Activated CD4-positive, CD25-positive, alpha-beta regulatory T cell treated with anti-CD3 and anti-CD28 coated beads, Interleukin-2, amount 50 U/mL, for 16 hours (primary cell): ENCODE data around the gene EPB41L3.

Experiments
- DNase-seq: peaks from one replicate; pipeline ENCODE4 v3.0.0-alpha.2; 2020; ENCODE audit warnings: low read depth, low spot score

EPB41L3 gene

DNA sequence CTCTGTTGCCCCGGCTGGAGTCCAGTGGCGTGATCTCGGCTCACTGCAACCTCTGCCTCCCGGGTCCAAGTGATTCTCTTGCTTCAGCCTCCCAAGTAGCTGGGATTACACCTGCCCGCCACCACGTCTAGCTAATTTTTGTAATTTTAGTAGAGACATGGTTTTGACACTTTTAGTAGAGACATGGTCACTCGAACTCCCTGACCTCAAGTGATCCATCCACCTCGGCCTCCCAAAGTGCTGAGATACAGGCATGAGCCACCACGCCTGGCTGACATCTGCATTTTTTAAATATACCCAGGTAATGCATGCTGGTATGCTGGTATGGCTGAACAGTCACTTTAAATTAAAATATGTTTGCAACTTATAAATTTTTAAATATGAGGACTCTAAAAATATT, 91.9 kb downstream of the EPB41L3 start:
- no peak for DNase-seq

GRCh38 chr18:5451150-5451549, 92.6 kb downstream of the EPB41L3 start:
- DNase-seq: no peak

- no peak for DNase-seq
Observed at GRCh38 chr18:5449858-5450509, 93.8 kb downstream of the EPB41L3 start.

DNA sequence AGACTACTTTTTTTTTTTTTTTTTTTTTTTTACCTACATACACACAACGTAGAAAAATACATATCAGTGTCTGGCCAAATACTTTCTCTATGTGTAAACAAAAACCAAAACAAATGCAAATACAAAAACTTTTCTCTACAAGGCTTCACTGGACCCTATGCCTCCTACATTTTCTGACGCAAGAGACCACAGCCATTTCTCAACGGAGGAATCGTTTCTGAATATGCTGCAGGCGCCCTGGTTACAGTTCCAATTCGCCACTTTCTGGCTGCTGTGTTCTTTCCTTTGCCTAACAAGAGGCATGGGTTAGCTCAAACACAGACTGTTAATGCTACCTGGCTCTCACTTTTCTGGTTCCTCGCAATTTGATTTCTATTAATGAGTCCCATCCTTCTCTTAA, 96.4 kb downstream of the EPB41L3 start:
- DNase-seq: no peak

DNA sequence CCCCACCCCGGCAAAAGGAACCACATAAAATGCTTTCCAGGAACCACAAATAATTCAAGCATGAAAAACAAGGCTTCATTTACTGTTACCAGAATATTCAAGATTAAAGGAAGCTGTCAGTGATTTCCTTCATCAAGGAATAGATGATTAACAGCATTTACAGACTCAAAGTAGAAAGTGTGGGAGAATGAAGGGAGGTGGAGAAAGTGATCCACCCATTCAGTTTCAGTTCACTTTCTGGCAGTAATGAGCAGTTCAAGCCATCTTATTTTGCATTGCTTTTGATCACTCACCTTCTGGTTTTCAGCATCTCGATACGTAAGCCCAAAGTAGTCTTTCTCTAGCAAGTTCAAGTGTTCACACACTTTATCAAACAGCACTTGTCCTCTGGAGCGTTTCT, 99.0 kb downstream of the EPB41L3 start:
- DNase-seq: no peak

DNA sequence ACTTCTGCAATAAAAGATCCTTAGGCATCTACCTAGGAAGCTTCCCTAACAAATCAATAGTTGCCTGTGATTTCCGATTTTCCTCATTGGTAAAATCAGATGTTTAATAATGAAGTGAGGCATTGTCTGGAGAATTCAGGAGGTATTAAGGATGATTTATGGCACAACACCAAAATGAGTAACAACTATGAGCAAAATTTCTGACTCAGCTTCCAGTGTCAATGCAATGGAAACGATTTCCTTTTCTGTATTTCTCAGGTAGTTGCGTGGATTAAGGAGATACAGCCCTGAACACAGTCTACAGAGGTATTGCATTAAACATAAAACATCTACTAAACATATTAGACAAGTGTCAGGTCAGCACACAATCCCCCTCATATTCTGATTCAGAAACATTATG, 99.5 kb downstream of the EPB41L3 start:
- DNase-seq: no peak

DNA sequence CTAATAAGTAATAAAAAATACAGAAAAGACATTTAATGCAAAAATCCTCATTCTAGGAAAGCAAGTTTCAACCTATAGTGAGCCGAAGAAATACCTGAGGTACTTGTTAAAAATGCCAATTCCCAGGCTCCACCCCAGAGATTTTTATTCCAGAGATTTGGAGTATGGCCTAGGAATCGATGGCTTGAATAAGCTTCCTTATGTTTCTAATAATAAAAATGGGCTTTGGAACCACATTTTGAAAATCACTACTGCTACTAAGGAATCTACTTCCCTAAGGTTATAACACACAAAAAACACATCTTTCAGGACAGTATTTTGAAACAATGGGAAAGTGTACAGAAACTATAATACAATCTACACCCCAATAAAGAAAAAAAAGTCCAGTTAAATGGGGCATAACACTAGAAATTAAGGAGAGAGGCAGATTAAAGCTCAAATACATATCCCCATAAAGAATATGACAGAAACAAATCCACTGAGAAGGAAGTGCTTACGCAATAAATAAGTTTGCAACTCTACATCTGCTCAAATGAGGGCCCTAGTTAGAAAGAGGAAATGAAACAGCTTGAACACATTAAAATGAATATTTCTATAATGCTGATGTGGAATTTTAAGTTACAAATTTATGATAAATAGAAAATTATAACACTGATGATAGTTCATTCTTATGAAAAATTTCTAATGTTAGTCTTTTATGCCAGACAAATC, 103.7 kb downstream of the EPB41L3 start:
- no peak for DNase-seq

GRCh38 chr18:5434425-5434824, 109.4 kb downstream of the EPB41L3 start:
- DNase-seq: no peak

DNA sequence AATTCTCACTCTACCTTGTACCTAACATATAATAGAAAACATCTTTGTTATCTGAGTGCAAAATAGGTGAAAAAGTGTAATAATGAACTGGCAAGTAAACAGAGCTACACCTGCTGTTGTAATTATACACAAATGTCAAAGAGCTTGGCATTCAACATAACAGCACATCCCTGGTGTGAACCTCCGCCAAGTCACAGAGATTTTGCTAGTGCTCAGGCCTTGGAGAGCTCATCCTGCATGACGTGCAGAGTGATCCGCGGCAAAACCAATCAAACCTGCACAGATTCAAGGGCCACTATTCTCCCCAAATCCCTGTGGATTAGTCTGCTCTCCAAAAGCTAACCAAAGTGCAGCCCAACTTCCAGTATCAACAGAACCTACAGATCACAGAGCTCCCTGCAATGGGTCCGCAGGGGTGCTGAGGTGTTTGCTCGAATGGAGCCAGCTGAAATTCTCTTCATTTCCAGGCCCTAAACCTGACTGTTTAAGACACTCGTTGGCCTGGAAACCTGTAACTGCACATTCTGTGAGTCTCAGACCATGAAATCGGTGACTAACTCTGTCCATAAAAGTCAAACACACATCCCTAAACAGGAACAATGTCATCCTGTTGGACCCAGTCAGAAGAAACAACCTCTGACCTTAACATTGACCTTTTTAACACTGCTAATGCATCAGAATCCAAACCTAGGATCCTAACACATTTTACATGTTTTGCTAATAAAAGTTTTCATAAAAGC, 111.8 kb downstream of the EPB41L3 start:
- no peak for DNase-seq

- no peak for DNase-seq
Observed at GRCh38 chr18:5430131-5430530, 113.7 kb downstream of the EPB41L3 start.

DNA sequence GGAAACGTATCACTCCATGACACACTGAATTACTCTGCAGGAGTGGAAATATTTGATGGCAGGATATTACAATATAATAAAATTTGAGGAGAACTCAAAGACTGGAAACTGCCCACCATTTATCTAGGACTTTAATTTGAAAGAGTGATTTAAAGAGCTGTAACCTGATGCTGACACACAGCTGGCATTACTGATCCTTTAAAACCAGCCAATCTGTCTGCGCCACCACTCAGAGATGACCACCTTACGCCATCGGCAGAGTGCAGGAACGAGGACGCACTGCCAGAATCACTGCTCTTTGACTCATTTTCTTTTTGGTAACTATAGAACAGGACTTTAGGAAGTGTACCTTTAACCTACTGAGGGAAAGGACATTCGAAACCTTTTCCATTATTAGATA, 114.1 kb downstream of the EPB41L3 start:
- DNase-seq: no peak

DNA sequence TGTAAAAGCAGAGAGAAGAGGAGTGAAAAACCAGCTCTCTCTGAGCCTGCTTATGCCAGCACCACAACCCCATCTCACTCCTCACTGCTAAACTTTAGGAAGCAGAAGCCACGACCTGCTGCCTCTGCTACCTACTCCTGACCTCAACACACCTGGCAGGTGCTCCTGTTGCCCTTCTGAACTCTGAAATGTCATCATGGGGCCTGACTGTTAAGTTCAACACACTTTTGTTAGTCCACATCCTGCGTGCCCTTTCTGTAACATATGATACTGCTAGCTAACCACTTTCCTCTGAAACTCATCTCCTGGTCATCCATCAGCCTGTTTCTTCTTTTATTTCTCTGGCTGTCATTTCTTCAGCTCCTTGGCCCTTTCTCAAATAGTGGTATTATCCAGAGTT, 118.1 kb downstream of the EPB41L3 start:
- DNase-seq: no peak

DNA sequence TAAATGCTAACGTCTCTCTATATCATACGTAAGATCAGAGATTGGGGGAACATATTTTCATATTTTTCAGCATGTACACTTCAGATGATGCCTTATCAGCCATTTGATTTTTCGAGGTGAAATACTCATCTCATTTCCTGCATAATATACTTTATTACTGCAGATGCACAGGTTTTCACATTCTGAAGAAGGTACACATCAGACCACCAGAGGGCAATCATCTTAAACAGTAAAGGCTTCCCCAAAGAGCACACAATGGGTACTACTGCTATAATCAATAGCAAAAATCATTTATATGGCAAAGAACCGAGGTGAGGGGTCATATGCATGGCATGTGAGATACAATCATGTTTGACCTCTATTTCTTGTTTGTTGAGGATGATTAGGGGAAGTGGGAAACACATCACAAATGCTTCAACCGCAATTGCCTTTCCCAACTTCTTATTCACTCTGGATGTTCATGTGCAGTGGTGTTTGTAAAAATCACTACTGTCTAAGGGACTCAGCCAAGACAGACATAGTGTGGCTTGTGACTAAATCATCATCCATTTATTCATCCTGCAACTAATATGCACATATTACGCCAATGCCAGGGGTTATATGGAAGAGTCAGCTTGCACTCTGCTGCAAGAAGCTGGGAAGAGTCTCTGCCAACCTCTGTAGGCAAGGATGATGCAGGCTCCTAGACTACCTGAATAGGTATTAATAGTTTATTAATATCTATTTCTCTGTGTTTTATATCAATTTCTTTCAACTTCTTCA, 118.7 kb downstream of the EPB41L3 start:
- no peak for DNase-seq

GRCh38 chr18:5422626-5423025, 121.2 kb downstream of the EPB41L3 start:
- no peak for DNase-seq

DNA sequence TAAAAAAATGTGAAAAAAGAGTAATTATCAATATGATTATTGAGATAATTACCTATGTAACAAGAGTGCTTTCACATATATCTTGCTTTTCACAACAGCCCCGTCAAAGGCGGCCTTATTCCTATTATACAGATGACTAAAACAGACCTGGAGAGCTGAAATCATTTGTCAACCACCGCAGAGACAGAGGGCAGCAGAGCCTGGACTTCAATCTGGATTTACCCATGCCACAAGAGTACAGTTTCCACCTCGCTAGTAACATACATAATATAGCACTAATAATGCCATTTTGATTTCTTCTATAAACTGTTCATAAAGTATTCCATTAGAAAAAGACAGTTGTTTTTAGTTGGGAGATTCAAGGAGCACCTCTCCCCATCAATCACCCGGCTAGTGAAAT, 121.8 kb downstream of the EPB41L3 start:
- no peak for DNase-seq

DNA sequence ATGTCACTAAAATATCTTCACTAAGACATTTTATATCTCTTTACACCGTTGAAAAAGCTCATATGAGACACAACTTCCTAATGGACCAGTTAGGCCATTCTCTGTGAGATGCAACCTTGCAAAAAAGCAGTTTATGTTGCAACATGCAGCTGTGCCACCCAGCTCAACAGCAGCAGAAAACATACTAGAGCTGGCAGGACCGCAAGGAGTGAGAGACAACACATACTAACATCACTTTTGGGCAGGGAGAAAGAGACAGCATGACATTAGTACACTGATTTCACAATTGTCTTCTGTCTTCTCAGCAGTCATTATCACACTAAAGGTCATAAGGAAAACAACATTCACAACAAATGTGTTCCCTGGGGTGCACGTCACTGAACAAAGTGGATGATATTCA, 122.9 kb downstream of the EPB41L3 start:
- no peak for DNase-seq

DNA sequence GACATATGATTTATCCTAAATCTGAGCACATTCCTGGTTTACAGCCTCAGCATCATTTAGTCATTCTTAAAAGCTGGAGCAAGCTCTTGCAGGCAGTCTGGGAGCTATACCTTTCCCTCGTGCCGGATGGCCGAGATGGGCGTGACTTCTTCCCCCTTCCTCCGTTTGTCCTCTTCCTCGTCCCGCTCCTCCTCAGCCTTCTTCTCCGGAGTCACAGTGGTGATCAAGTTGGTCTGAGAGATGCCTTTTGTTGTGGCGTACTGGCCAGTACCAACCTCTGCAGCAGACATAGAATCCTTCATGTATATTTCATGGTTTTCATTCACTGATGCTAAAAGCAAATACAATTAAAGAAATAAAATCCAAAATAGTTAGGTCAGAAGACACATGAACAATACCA, 124.2 kb downstream of the EPB41L3 start:
- no peak for DNase-seq

DNA sequence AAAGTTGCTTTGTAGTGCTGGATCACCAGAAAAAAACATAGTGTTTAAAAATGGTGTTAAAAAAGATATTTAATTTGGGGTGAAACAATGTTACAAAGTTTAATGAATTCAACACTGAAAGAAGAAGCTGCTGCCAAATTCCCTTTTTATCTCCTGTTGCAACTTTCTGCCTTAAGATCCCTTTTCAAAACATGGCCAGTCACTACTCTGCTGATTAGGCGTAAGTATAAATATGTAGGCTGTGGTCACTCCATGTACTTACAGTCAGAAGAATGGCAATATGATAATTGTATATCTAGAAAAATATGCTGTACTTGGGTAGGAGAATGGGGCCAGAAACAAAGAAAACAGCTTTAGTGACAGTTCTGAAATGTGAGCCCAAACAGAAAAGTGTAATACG, 124.8 kb downstream of the EPB41L3 start:
- no peak for DNase-seq

GRCh38 chr18:5417342-5417741, 126.5 kb downstream of the EPB41L3 start:
- no peak for DNase-seq

- DNase-seq: no peak
Observed at GRCh38 chr18:5416112-5416511, 127.7 kb downstream of the EPB41L3 start.

- no peak for DNase-seq
Observed at GRCh38 chr18:5415665-5416064, 128.1 kb downstream of the EPB41L3 start.

DNA sequence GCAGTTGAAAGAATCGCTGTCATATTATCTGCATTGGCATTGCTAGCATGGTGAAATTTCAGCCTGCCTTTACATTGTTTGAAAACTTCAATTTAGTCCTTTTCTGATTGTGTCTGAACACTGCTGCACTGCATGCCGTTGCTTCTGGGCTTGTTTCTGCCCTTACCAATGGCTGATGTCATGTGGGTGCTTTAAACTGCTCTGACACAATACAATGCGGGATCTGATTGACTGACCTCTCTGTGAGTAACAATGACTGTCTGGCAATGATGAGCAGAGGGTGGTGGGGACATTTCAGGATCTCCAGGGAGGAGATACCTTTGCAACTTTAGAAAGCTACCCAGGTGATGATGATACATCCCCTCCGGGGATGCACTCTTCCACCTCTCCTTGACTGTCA, 128.8 kb downstream of the EPB41L3 start:
- no peak for DNase-seq
